Neural progenitor cell (in vitro differentiated cells): ENCODE data around the gene PAK4.

Experiments
- EZH2phosphoT487 ChIP-seq: fragments of 200-600 bp; sonication (generic); IDR thresholded peaks from 2 replicates; pipeline ENCODE4 v1.6.1; 2017; ENCODE audit warnings: antibody characterized with exemption
- TF ChIP-seq, protein P1 (sequence below): fragments of 200-600 bp; sonication (generic); IDR thresholded peaks from 2 replicates; pipeline ENCODE4 v1.5.1; 2017; ENCODE audit warnings: antibody characterized with exemption, mild to moderate bottlenecking

DNA sequence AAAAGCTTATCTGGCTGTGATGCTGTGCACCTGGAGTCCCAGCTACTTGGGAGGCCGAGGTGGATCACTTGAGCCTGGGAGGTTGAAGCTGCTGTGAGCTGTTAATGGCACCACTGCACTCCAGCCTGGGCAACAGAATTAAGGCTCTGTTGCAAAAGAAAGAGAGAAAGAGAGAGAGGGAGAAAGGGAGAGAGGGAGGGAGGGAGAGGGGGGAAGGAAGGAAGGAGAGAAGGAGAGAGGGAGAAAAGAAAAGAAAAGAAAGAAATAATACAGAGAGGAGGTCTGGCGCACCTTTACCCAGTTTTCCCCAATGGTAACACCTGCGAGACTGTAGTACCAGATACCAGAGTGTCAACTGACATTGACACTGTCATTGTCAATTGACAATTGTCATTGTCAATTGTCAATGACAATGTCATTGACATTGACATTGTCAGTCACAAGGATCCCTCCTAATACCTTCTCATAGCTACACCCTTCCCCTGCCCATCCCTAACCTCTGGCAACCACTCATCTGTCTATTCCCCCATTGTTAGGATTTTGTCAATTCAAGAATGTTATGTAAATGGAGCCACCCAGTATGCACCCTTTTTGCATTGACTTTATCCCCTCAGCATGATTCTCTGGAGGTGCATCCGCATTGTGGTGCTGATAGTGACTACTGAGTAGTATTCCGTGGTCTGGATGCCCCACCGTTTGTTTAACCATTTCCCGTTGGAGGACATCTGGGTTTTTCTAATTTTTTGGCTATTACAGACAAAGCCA lies 21.3 kb downstream of the PAK4 start:
- TF ChIP-seq, protein P1, sequence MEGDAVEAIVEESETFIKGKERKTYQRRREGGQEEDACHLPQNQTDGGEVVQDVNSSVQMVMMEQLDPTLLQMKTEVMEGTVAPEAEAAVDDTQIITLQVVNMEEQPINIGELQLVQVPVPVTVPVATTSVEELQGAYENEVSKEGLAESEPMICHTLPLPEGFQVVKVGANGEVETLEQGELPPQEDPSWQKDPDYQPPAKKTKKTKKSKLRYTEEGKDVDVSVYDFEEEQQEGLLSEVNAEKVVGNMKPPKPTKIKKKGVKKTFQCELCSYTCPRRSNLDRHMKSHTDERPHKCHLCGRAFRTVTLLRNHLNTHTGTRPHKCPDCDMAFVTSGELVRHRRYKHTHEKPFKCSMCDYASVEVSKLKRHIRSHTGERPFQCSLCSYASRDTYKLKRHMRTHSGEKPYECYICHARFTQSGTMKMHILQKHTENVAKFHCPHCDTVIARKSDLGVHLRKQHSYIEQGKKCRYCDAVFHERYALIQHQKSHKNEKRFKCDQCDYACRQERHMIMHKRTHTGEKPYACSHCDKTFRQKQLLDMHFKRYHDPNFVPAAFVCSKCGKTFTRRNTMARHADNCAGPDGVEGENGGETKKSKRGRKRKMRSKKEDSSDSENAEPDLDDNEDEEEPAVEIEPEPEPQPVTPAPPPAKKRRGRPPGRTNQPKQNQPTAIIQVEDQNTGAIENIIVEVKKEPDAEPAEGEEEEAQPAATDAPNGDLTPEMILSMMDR = no peak
- TF ChIP-seq EZH2phosphoT487 = no peak
